Nephron progenitor cell (in vitro differentiated cells): ENCODE data around the gene KANSL1.
"Not testable (repeated sequence)": the region's sequence is repeated elsewhere in the genome, so short reads cannot be mapped to it uniquely, and the experiment has no call there.

Source experiments
- DNase-seq: peaks from one replicate; pipeline ENCODE4 v3.0.0; 2021
- H3K27ac Mint-ChIP-seq: 2 replicates; pipeline ENCODE4 v1.8.0; 2021; ENCODE audit warnings: mild to moderate bottlenecking, moderate library complexity, mixed read lengths
- H3K27me3 Mint-ChIP-seq: 2 replicates; pipeline ENCODE4 v1.8.0; 2021; ENCODE audit warnings: mild to moderate bottlenecking, low read depth, mixed read lengths; ENCODE audit not compliant: poor library complexity
- H3K36me3 Mint-ChIP-seq: 2 replicates; pipeline ENCODE4 v1.8.0; 2021; ENCODE audit warnings: low read depth, mixed read lengths
- H3K4me1 Mint-ChIP-seq: 2 replicates; pipeline ENCODE4 v1.8.0; 2021; ENCODE audit warnings: mixed read lengths
- H3K4me3 Mint-ChIP-seq: 2 replicates; pipeline ENCODE4 v1.8.0; 2021; ENCODE audit warnings: mild to moderate bottlenecking, moderate library complexity, mixed read lengths
- H3K9me3 Mint-ChIP-seq: 2 replicates; pipeline ENCODE4 v1.8.0; 2021; ENCODE audit warnings: mild to moderate bottlenecking, moderate library complexity, mixed read lengths
- TF ChIP-seq, protein P1 (sequence below): fragments of 200-600 bp; sonication (generic); IDR thresholded peaks from 2 replicates; pipeline ENCODE4 v1.5.0; 2021; ENCODE audit warnings: antibody characterized with exemption

Gene KANSL1

DNA sequence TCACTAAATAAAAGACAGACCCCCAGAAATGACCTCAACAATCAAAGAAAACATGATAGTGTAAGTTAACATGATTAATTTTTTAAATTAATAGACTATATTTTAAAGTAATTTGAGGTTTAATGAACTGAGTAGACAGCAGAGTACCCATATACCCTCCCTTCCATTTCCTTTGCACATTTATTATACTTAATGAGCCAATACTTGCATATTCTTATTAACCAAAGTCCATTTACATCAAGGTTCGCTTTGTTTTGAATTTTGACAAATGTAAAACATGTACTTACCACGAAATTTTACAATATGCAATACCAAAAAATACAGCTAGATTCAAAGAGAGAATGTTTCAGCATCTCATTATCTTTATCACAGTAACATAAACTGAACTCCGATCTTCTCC, 72.7 kb downstream of the KANSL1 start:
- no peak for DNase-seq
- Mint-ChIP-seq H3K36me3 (peaks cover 25% of the 10 kb centered on the region), H3K27ac (peak overlapping the region; percentile 28), H3K9me3 (no peaks in the 10 kb centered on the region), H3K4me1 (peaks cover 64% of the 10 kb centered on the region), H3K27me3 (peaks cover 3% of the 10 kb centered on the region), H3K4me3 (no peak overlapping the region)
- TF ChIP-seq, protein P1, sequence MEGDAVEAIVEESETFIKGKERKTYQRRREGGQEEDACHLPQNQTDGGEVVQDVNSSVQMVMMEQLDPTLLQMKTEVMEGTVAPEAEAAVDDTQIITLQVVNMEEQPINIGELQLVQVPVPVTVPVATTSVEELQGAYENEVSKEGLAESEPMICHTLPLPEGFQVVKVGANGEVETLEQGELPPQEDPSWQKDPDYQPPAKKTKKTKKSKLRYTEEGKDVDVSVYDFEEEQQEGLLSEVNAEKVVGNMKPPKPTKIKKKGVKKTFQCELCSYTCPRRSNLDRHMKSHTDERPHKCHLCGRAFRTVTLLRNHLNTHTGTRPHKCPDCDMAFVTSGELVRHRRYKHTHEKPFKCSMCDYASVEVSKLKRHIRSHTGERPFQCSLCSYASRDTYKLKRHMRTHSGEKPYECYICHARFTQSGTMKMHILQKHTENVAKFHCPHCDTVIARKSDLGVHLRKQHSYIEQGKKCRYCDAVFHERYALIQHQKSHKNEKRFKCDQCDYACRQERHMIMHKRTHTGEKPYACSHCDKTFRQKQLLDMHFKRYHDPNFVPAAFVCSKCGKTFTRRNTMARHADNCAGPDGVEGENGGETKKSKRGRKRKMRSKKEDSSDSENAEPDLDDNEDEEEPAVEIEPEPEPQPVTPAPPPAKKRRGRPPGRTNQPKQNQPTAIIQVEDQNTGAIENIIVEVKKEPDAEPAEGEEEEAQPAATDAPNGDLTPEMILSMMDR = no peak

DNA sequence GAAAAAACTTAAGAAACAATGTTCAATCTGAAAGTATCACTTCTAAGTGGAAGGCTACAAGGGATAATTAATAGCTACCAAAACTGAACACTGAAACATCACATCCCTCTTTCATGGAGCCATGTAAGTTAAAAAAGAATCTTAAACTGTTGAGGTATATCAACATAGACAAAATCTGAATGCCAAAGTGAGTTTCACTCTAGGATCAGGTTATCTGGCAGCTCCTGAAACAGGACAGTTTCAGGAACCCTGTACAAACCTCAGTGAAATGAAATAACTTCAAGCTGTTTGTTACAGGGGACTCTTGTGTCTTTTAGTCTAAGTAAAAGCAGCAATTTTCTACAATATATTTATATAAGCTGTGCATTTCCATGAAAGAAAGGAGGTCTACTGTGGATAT, 73.2 kb downstream of the KANSL1 start:
- Mint-ChIP-seq H3K9me3 (no peaks in the 10 kb centered on the region), H3K27me3 (peaks cover 3% of the 10 kb centered on the region), H3K4me3 (no peak overlapping the region), H3K27ac (no peak overlapping the region), H3K36me3 (peaks cover 25% of the 10 kb centered on the region), H3K4me1 (peaks cover 66% of the 10 kb centered on the region)
- TF ChIP-seq, protein P1 = no peak
- no peak for DNase-seq

DNA sequence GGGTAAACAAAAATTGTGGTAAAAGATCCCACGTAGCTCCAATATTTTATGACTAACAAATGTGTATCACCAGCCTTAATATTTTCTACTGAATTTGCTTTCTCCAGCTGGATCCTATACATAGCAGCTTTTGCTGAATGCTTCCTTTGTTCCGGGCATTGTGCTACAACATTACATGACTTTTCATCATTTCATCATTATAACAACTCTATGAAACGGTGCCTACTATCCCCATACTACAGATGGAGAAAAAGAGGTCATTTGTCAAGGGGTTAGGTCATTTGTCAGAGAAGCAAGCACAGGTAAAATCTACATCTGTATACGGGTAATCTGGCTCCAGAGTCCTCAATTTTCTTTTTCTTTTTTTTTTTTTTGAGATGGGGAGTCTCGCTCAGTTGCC, 74.3 kb downstream of the KANSL1 start:
- Mint-ChIP-seq H3K9me3 (no peaks in the 10 kb centered on the region), H3K4me1 (peaks cover 57% of the 10 kb centered on the region), H3K27ac (no peak overlapping the region), H3K4me3 (no peak overlapping the region), H3K27me3 (peaks cover 3% of the 10 kb centered on the region), H3K36me3 (peaks cover 22% of the 10 kb centered on the region)
- DNase-seq = no peak
- TF ChIP-seq, protein P1 = no peak

DNA sequence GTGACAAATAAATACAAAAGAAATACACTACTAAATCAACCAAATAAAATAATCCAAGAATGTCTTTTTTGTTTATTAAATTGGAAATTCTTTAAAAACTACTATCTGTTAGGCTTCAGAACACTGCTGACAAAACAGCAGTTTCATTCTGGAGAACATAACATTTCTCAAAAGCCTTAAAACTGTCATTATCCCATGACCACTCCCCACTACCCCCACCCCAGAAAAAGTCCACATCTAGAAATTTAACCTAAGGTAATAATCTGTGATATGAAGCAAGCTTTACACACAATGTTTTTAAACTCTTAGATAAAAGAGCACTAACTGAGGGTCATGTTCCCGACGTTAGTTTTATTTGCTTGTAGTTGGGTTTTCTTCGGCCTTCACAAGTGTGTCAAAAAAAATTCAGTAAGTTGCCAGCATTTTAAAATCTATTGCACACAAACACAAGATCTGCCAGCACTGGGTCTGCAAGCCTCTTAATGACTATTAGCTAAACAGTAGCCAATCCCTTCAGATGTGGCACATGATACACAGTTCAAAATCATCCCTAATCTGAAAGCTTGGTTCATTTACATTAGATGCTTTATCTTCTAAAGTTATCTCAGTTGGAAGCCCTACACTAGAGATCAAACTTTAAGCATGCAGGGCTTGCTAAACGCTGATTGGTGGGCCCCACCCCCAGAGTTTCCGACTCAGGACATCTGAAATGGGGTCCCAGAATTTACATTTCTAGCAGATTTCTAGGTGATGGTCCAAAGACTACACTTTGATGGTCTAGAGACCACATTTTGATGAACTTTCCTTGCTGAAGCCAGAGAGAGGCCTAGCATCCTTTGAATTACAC, 75.2 kb downstream of the KANSL1 start:
- DNase-seq = no peak
- peak overlapping the region; percentile 52 for H3K27ac Mint-ChIP-seq
- peaks cover 31% of the 10 kb centered on the region for H3K36me3 Mint-ChIP-seq
- H3K27me3 Mint-ChIP-seq = peaks cover 3% of the 10 kb centered on the region
- H3K4me3 Mint-ChIP-seq = no peak overlapping the region
- H3K9me3 Mint-ChIP-seq = no peaks in the 10 kb centered on the region
- H3K4me1 Mint-ChIP-seq = peaks cover 57% of the 10 kb centered on the region
- TF ChIP-seq, protein P1 = no peak

DNA sequence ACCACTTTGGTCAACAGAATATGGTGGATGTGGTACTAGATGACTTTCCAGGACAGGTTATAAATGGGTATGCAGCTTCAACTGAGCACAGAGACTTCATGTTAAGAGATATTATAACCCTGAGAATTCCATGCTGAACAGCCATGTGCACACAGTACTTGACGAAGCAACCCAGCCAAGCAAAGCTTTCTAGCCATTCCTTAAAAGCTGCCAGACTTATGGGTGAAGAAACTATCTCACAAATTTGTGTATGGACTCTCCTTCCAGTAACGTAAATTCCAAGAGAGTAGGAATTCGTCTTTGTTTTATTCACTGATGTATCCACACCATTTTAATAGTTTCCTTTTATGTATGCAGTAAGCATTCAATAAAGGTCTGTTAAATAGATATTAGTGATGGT, 76.1 kb downstream of the KANSL1 start:
- H3K27me3 Mint-ChIP-seq = peaks cover 3% of the 10 kb centered on the region
- peaks cover 48% of the 10 kb centered on the region for H3K4me1 Mint-ChIP-seq
- peak overlapping the region; percentile 62 for H3K27ac Mint-ChIP-seq
- no peak overlapping the region for H3K4me3 Mint-ChIP-seq
- no peaks in the 10 kb centered on the region for H3K9me3 Mint-ChIP-seq
- TF ChIP-seq, protein P1 = no peak
- peaks cover 37% of the 10 kb centered on the region for H3K36me3 Mint-ChIP-seq
- DNase-seq = no peak

DNA sequence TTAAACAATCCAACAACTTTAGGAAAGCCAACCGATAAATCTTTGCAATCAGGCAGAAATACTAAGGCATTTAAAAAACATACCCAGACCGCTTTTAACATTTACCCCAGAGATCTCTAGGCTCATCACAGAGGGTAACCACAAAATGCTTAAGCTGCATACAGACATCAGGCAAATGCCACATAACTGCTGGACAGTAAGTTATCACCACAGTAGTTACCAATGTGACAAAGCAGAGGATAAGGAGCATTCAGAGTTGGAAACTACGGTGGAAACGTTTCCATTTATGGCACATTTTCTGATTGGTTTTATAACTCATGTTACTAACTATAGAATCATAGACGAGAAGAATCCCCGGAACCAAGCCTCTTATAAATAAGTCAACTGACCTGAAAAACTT, 77.5 kb downstream of the KANSL1 start:
- Mint-ChIP-seq H3K27ac (no peak overlapping the region), H3K4me3 (no peak overlapping the region), H3K27me3 (no peaks in the 10 kb centered on the region), H3K9me3 (no peaks in the 10 kb centered on the region), H3K4me1 (peaks cover 49% of the 10 kb centered on the region), H3K36me3 (peaks cover 35% of the 10 kb centered on the region)
- DNase-seq = no peak
- TF ChIP-seq, protein P1 = no peak

DNA sequence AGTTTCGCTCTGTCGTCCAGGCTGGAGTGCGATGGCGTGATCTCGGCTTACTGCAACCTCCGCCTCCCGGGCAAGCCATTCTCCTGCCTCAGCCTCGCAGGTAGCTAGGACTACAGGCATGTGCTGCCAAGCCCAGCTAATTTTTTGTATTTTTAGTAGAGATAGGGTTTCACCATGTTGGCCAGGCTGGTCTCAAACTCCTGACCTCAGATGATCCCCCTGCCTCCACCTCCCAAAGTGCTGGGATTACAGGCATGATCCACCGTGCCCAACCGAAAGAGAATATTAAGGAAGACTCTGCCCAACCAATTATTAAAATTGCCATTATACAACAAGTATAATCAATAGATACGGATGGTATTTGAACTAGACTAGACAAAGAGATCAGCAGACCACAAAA, 82.0 kb downstream of the KANSL1 start:
- H3K27me3 Mint-ChIP-seq, H3K4me3 Mint-ChIP-seq, H3K9me3 Mint-ChIP-seq, DNase-seq: not testable (repeated sequence)
- Mint-ChIP-seq H3K36me3 (peaks cover 34% of the 10 kb centered on the region), H3K4me1 (peaks cover 54% of the 10 kb centered on the region), H3K27ac (peak overlapping the region; percentile 39)
